IMR-90 (cell line): Measurements from ENCODE around the gene NHSL1. TPM values are rescaled to one million over a fixed set of nuclear protein-coding genes. Genes with fewer than 3 reads are reported as not detected.

Experiments used
- ATAC-seq: fragments of 200-7000 bp; cut with Tn5 transposase; 2 replicates; pipeline ENCODE4 v1.9.1; 2020; ENCODE audit warnings: low read depth, mild to moderate bottlenecking, moderate library complexity
- BruUV-seq: library from RNA; stranded (reverse); fragments of 400-500 nt; replicated peaks from 2 replicates; lab custom pipeline; 2021; lab: Mats Ljungman, UMichigan
- CTCF ChIA-PET: fragments of 300-600 bp; formaldehyde crosslinking; extraction: SDS; loops from one replicate; lab custom pipeline; 2021; ENCODE audit warnings: antibody characterized with exemption; lab: Yijun Ruan, JAX
- POLR2A ChIA-PET: fragments of 300-600 bp; sonication (Branson Sonifier 250); formaldehyde crosslinking; loops from one replicate; lab custom pipeline; 2022; ENCODE audit warnings: antibody characterized with exemption; ENCODE audit not compliant: unreplicated experiment; lab: Charles Lee
- DNase-seq: peaks from one replicate; pipeline ENCODE4 v3.0.0; 2013
- H2AFZ ChIP-seq: replicated peaks from 2 replicates; pipeline ENCODE3; 2013; ENCODE audit warnings: low read length, mild to moderate bottlenecking; ENCODE audit not compliant: poor library complexity
- H2AK5ac ChIP-seq: 2 replicates; pipeline ENCODE4 v1.6.1; 2013; ENCODE audit warnings: low read depth, low read length, inconsistent platforms
- H2AK9ac ChIP-seq: replicated peaks from 2 replicates; pipeline ENCODE3; 2013; ENCODE audit warnings: mild to moderate bottlenecking, low read depth, low read length, moderate library complexity; ENCODE audit not compliant: poor library complexity
- H2BK120ac ChIP-seq: 2 replicates; pipeline ENCODE4 v1.6.1; 2013; ENCODE audit warnings: low read depth, low read length, inconsistent platforms
- H2BK15ac ChIP-seq: 3 replicates; pipeline ENCODE4 v1.6.1; 2013; ENCODE audit warnings: low read depth, low read length, inconsistent platforms
- H2BK20ac ChIP-seq: 2 replicates; pipeline ENCODE4 v1.6.1; 2013; ENCODE audit warnings: low read depth, mild to moderate bottlenecking, inconsistent platforms, low read length, moderate library complexity
- H2BK5ac ChIP-seq: 2 replicates; pipeline ENCODE4 v1.6.1; 2013; ENCODE audit warnings: mild to moderate bottlenecking, low read depth, low read length, inconsistent platforms; ENCODE audit not compliant: poor library complexity, severe bottlenecking
- H3K14ac ChIP-seq: replicated peaks from 2 replicates; pipeline ENCODE4 v1.6.1; 2013; ENCODE audit warnings: low read depth, low read length, inconsistent platforms
- H3K18ac ChIP-seq: 2 replicates; pipeline ENCODE4 v1.6.1; 2013; ENCODE audit warnings: low read depth, low read length, control low read depth
- H3K23ac ChIP-seq: 2 replicates; pipeline ENCODE4 v1.6.1; 2013; ENCODE audit warnings: low read depth, low read length, inconsistent platforms
- H3K27ac ChIP-seq: 2 replicates; pipeline ENCODE4 v1.5.1; 2013; ENCODE audit warnings: mild to moderate bottlenecking, control low read depth, low read length; ENCODE audit not compliant: insufficient read depth
- H3K27me3 ChIP-seq: 2 replicates; pipeline ENCODE4 v1.6.1; 2013; ENCODE audit warnings: low read length; ENCODE audit not compliant: control insufficient read depth, insufficient read depth
- H3K36me3 ChIP-seq: 2 replicates; pipeline ENCODE4 v1.6.1; 2013; ENCODE audit warnings: low read length, mixed read lengths; ENCODE audit not compliant: control insufficient read depth, insufficient read depth
- H3K4ac ChIP-seq: 2 replicates; pipeline ENCODE4 v1.6.1; 2013; ENCODE audit warnings: low read depth, low read length, inconsistent platforms
- H3K4me1 ChIP-seq: 2 replicates; pipeline ENCODE4 v1.6.1; 2013; ENCODE audit warnings: low read length, mixed read lengths; ENCODE audit not compliant: control insufficient read depth, insufficient read depth
- H3K4me2 ChIP-seq: 2 replicates; pipeline ENCODE4 v1.6.1; 2013; ENCODE audit warnings: low read depth, mild to moderate bottlenecking, control low read depth, low read length, moderate library complexity
- H3K4me3 ChIP-seq: 2 replicates; pipeline ENCODE4 v1.5.1; 2013; ENCODE audit warnings: low read depth, mild to moderate bottlenecking, control low read depth, low read length, moderate library complexity; ENCODE audit not compliant: insufficient read depth
- H3K56ac ChIP-seq: 2 replicates; pipeline ENCODE4 v1.6.1; 2013; ENCODE audit warnings: low read length, inconsistent platforms; ENCODE audit not compliant: insufficient read depth; ENCODE audit errors: extremely low read depth
- H3K79me1 ChIP-seq, 2 experiments: 2 replicates each; pipeline ENCODE4 v1.6.1; 2013; ENCODE audit warnings: low read length in 2 of 2, inconsistent platforms in 1 of 2, low read depth in 1 of 2
- H3K9ac ChIP-seq: 2 replicates; pipeline ENCODE4 v1.6.1; 2013; ENCODE audit warnings: low read depth, low read length, control low read depth
- H3K9me1 ChIP-seq: 2 replicates; pipeline ENCODE4 v1.6.1; 2013; ENCODE audit warnings: low read length, inconsistent platforms; ENCODE audit not compliant: insufficient read depth
- H3K9me3 ChIP-seq: 2 replicates; pipeline ENCODE4 v1.6.1; 2013; ENCODE audit warnings: low read length; ENCODE audit not compliant: control insufficient read depth, insufficient read depth
- H4K20me1 ChIP-seq: 2 replicates; pipeline ENCODE4 v1.6.1; 2013; ENCODE audit warnings: low read length, inconsistent platforms; ENCODE audit not compliant: insufficient read depth
- H4K5ac ChIP-seq: 2 replicates; pipeline ENCODE4 v1.6.1; 2013; ENCODE audit warnings: mild to moderate bottlenecking, low read depth, low read length, control low read depth
- H4K8ac ChIP-seq, 2 experiments: 2 replicates each; pipeline ENCODE4 v1.6.1; 2013; ENCODE audit warnings: low read depth in 2 of 2, low read length in 2 of 2, control low read depth in 1 of 2, inconsistent platforms in 1 of 2
- H4K91ac ChIP-seq: 2 replicates; pipeline ENCODE4 v1.6.1; 2013; ENCODE audit warnings: low read depth, low read length, inconsistent platforms; ENCODE audit not compliant: insufficient read depth
- CTCF ChIP-seq: conservative IDR thresholded peaks from 2 replicates; pipeline ENCODE4 v1.5.1; 2012; ENCODE audit warnings: mild to moderate bottlenecking, low read depth, low read length, improper control_type of control experiment
- RAD21 ChIP-seq: IDR thresholded peaks from 2 replicates; pipeline ENCODE4 v1.6.1; 2012; ENCODE audit warnings: low read length, improper control_type of control experiment
- WGBS, 2 experiments: methylation state at CpG; one replicate each; pipeline versions ENCODE4 v1.1.5 to v1.1.7; 2013; ENCODE audit warnings: missing lambda C conversion rate in 2 of 2; ENCODE audit not compliant: insufficient read length in 1 of 2; ENCODE audit errors: extremely low coverage in 2 of 2; 5-methylcytosine and 5-hydroxymethylcytosine counted together
- dilution Hi-C: fragments of 300-500 bp; cut with HindIII; formaldehyde crosslinking; loops from one replicate; pipeline ENCODE4 v1.14.3; 2018; ENCODE audit warnings: low sequenced_read_pairs; ENCODE audit not compliant: unreplicated experiment
- in situ Hi-C: fragments of 300-500 bp; cut with MboI; formaldehyde crosslinking; loops from 3 replicates; pipeline ENCODE4 v1.14.3; 2019; ENCODE audit warnings: low sequenced_read_pairs, inconsistent platforms, mixed read lengths
- intact Hi-C: fragments of 100-400 bp; cut with micrococcal nuclease; formaldehyde crosslinking; loops from 2 replicates; pipeline ENCODE4 v1.10.0; 2022
- polyA plus RNA-seq, 3 experiments: library from polyadenylated mRNA; depleted of rRNA; stranded (reverse); fragments of >200 nt; gene quantifications; 2 replicates each; pipeline ENCODE4 v1.2.3, GENCODE V29; 2012; ENCODE audit warnings: low replicate concordance in 1 of 3
- total RNA-seq: library from RNA; depleted of rRNA; stranded (reverse); fragments of >200 nt; gene quantifications from 2 replicates; pipeline ENCODE4 v1.2.3, GENCODE V29; 2012

The NHSL1 gene
- total and polyA plus RNA-seq, 2 of the 4 experiments (the other 2 are of a cell fraction) = 5.6 to 7.2 TPM

GRCh38 chr6:138382498-138383265 is 116.6 kb downstream of the NHSL1 start:
- no peak overlapping the region for H4K8ac ChIP-seq
- no peak for ATAC-seq
- H4K20me1 ChIP-seq = no peaks in the 10 kb centered on the region
- peaks cover 3% of the 10 kb centered on the region; the same call in 1 of the 2 replicates for H3K27me3 ChIP-seq
- no peak overlapping the region for H4K5ac ChIP-seq
- no peak overlapping the region for H2AK9ac ChIP-seq
- H3K9me3 ChIP-seq = no peaks in the 10 kb centered on the region
- intact Hi-C loops (loop anchor here (5.0 kb wide), 1 partner anchor 45 kb away; no protein-coding TSS in a partner anchor), dilution Hi-C loops (no loop called here), in situ Hi-C loops (no loop called here)
- H3K36me3 ChIP-seq = no peaks in the 10 kb centered on the region
- no peak overlapping the region for H3K14ac ChIP-seq
- TF ChIP-seq RAD21 (no peak), CTCF (no peak)
- no peak overlapping the region for H3K4ac ChIP-seq
- ChIA-PET POLR2A (no interaction called here), CTCF (interaction anchor here (1.3 kb wide), 1 partner anchor 11 kb away, joined by 4 read pairs; no protein-coding TSS in a partner anchor)
- no peaks in the 10 kb centered on the region for H3K4me1 ChIP-seq
- no peak overlapping the region for H3K4me2 ChIP-seq
- H2BK120ac ChIP-seq = no peak overlapping the region
- H3K18ac ChIP-seq = no peak overlapping the region
- H3K23ac ChIP-seq = no peak overlapping the region
- no peak overlapping the region for H3K27ac ChIP-seq
- 73% methylated on average over 2 of the region's 8 CpGs; no CpG with 5 or more reads in 1 of the 2 experiments for WGBS, 2 experiments
- no peak overlapping the region for H3K56ac ChIP-seq
- no peak overlapping the region for H2BK5ac ChIP-seq
- no peak overlapping the region for H2AK5ac ChIP-seq
- no peak overlapping the region for H2BK15ac ChIP-seq
- no peak overlapping the region for H3K4me3 ChIP-seq
- no peak overlapping the region for H2BK20ac ChIP-seq
- H4K91ac ChIP-seq = no peak overlapping the region
- H3K79me1 ChIP-seq = no peaks in the 10 kb centered on the region
- H3K9me1 ChIP-seq = no peaks in the 10 kb centered on the region
- BruUV-seq = no TSS peak
- no peak for DNase-seq
- H2AFZ ChIP-seq = no peak overlapping the region
- no peak overlapping the region for H3K9ac ChIP-seq
